ENCODE results near the gene RTP1.

RTP1 gene

GRCh38 chr3:187243933-187244524 lies 46.7 kb downstream of the RTP1 start:
- DNase-seq: no peak

DNA sequence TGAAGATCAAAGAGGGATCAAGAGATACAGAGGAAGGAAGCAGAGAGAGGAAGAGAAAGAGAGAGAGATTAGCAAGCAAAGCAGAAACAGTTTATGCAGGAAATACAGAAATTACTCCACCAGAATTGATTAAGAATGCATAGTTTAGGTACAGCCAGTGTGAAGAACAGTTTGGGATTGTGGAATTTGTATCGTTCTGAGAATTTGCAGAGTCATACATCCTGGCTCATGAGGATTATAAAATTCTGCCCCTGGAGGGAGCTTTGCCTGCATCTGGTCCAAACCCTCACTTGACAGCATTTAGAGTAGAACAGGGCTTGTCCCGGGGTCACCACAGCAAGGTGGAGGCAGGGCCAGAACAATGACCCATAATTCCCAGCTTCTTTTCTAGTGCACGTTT lies 50.1 kb downstream of the RTP1 start:
- DNase-seq: no peak

Measured in hematopoietic multipotent progenitor cell treated with erythropoietin and hydrocortisone succinate and interleukin-3 and kit ligand, for 6 days (in vitro differentiated cells).